ENCODE measurements around the gene AUP1. TPM values are rescaled to one million over a fixed set of nuclear protein-coding genes. Genes with fewer than 3 reads are reported as not detected.

AUP1 gene
- total RNA-seq, 1 experiment from 2014 or later, result 91.5 TPM

- no peak overlapping the region for H4K8ac ChIP-seq (replicated peaks; ENCODE audit: insufficient read length, low read depth, low read length)
- H3K18ac ChIP-seq (ENCODE audit: insufficient read length, low read depth, low read length), result no peak overlapping the region
- H3K79me1 ChIP-seq (ENCODE audit: insufficient read depth, low read depth, low read length, poor library complexity, severe bottlenecking), result peaks cover 4% of the 10 kb centered on the region
- H2BK5ac ChIP-seq (ENCODE audit: insufficient read length, low read length), result no peak overlapping the region
- Mint-ChIP-seq H3K4me3 (peak overlapping the region; percentile 98 to 99), H3K36me3 (ENCODE audit: insufficient read depth in 1 of 3, low read depth in 3 of 3) (peaks cover 30 to 57% (median 43%) of the 10 kb centered on the region in 3 experiments), H3K4me1 (peaks cover 17 to 22% of the 10 kb centered on the region in 2 experiments), H3K9me3 (no peaks in the 10 kb centered on the region; a peak in 1 of 5 replicates), H3K27me3 (ENCODE audit: low read depth) (peaks cover 6% of the 10 kb centered on the region), H3K27ac (peak overlapping the region; percentile 79 to 97 (median 93))
- H3K9me3 ChIP-seq (ENCODE audit: control insufficient read depth, low read depth, low read length), result no peaks in the 10 kb centered on the region
- WGBS (ENCODE audit: extremely low coverage, insufficient read length, low lambda C conversion rate), result no CpG with 5 or more reads among the region's 29 CpGs
- H3K56ac ChIP-seq (ENCODE audit: insufficient read length, low read depth, low read length), result no peak overlapping the region
- no peak overlapping the region for H3K23ac ChIP-seq (ENCODE audit: insufficient read length, low read depth, low read length)
- no peak overlapping the region for H2BK12ac ChIP-seq (ENCODE audit: insufficient read length, low read depth, low read length)
- no peak overlapping the region for H3K4ac ChIP-seq (ENCODE audit: low read depth, low read length)
- H4K5ac ChIP-seq (ENCODE audit: insufficient read length, low read depth, low read length), result no peak overlapping the region
- no peaks in the 10 kb centered on the region for H4K20me1 ChIP-seq (ENCODE audit: control insufficient read depth, insufficient read depth, insufficient read length)
- H2BK15ac ChIP-seq (ENCODE audit: low read depth, low read length), result no peak overlapping the region
- no peak overlapping the region for H2AFZ ChIP-seq (ENCODE audit: low read length)
- H3T11ph ChIP-seq (ENCODE audit: low read length), result no peak overlapping the region
- peak overlapping the region; percentile 84 for H3K14ac ChIP-seq (ENCODE audit: insufficient read depth, low read length)
- no peak overlapping the region for H4K91ac ChIP-seq (ENCODE audit: insufficient read length, low read depth, low read length)
- TF ChIP-seq CTCF (conservative IDR thresholded peaks at IDR 0.05), result no peak
- H2AK5ac ChIP-seq (ENCODE audit: insufficient read length, low read length), result no peak overlapping the region
- H3K4me2 ChIP-seq (ENCODE audit: insufficient read depth, insufficient read length, low read length), result peak overlapping the region; percentile 80
- no peak overlapping the region for H3K27ac ChIP-seq (ENCODE audit: insufficient read length, low read depth, low read length)
- peak overlapping the region; percentile 86 for H3K9ac ChIP-seq (ENCODE audit: extremely low read depth, insufficient read length, low read length)
- DNase-seq, result no peak
- peaks cover 4% of the 10 kb centered on the region; the same call in 1 of the 2 replicates for H3K4me1 ChIP-seq (ENCODE audit: insufficient read depth, low read length)
- peaks cover 4% of the 10 kb centered on the region; the same call in 1 of the 2 replicates for H3K79me2 ChIP-seq (ENCODE audit: insufficient read depth, low read length)
- no peaks in the 10 kb centered on the region for H3K27me3 ChIP-seq (ENCODE audit: insufficient read depth, low read length)
- peaks cover 15% of the 10 kb centered on the region for H3K23me2 ChIP-seq (ENCODE audit: insufficient read length, low read depth, low read length, poor library complexity, severe bottlenecking)
- H2BK120ac ChIP-seq (ENCODE audit: low read depth, low read length, poor library complexity, severe bottlenecking), result no peak overlapping the region
- H2BK20ac ChIP-seq (ENCODE audit: low read depth, low read length, poor library complexity, severe bottlenecking), result no peak overlapping the region
Observed at GRCh38 chr2:74528600-74529356, 728 bp downstream of the AUP1 start.

All from H9 (cell line).